ENCODE data around the gene DLG2. TPM values are rescaled to one million over a fixed set of nuclear protein-coding genes. Genes with fewer than 3 reads are reported as not detected.
"Not testable (repeated sequence)": the region's sequence is repeated elsewhere in the genome, so short reads cannot be mapped to it uniquely, and the experiment has no call there.

The DLG2 gene
- total and polyA plus RNA-seq, 11 donors: 2.4 to 13.9 (median 7.1) TPM

- H3K4me3 ChIP-seq: no peak overlapping the region
- TF ChIP-seq CTCF (IDR thresholded peaks at IDR 0.05): no peak
- no peak for TF ChIP-seq POLR2A (IDR thresholded peaks at IDR 0.05)
- no peaks in the 10 kb centered on the region for H3K4me1 ChIP-seq
- H3K9me3 ChIP-seq: peaks cover 0 to 5% (median 0%) of the 10 kb centered on the region in 12 donors
- DNase-seq: no peak
- H3K36me3 ChIP-seq: no peaks in the 10 kb centered on the region
- intact Hi-C loops (cut with DNase I): no loop called here
- H3K27me3 ChIP-seq: no peaks in the 10 kb centered on the region
- H3K27ac ChIP-seq: no peak overlapping the region
- 54 to 65% (median 58%) methylated on average over 4 of the region's 4 CpGs for WGBS, 4 donors
- no peak for ATAC-seq
These were observed 633.8 kb downstream of the DLG2 start for GRCh38 chr11:84993386-84993785.

GRCh38 chr11:84990141-84990540 is 637.0 kb downstream of the DLG2 start:
- intact Hi-C loops (cut with DNase I): no loop called here
- WGBS, 4 donors: 72 to 76% (median 73%) methylated on average over 3 of the region's 3 CpGs
- Histone ChIP-seq H3K27ac (no peak overlapping the region), H3K27me3 (no peaks in the 10 kb centered on the region), H3K36me3 (no peaks in the 10 kb centered on the region), H3K4me3 (no peak overlapping the region), H3K9me3 (peaks cover 0 to 29% (median 0%) of the 10 kb centered on the region in 12 donors), H3K4me1 (no peaks in the 10 kb centered on the region)
- no peak for TF ChIP-seq POLR2A (IDR thresholded peaks at IDR 0.05)
- TF ChIP-seq CTCF (IDR thresholded peaks at IDR 0.05): no peak
- ATAC-seq (no peak), DNase-seq (no peak)

GRCh38 chr11:84987686-84988187 is 639.4 kb downstream of the DLG2 start:
- DNase-seq; H3K4me3 ChIP-seq; intact Hi-C loops (cut with DNase I); ATAC-seq; H3K27me3 ChIP-seq; H3K27ac ChIP-seq; H3K4me1 ChIP-seq; H3K36me3 ChIP-seq: not testable (repeated sequence)
- peaks cover 0 to 42% (median 0%) of the 10 kb centered on the region in 12 donors for H3K9me3 ChIP-seq
- WGBS, 4 donors: 68 to 76% (median 71%) methylated on average over 3 of the region's 3 CpGs

GRCh38 chr11:84981301-84981700 is 645.8 kb downstream of the DLG2 start:
- DNase-seq: no peak
- 74 to 83% (median 80%) methylated on average over 3 of the region's 3 CpGs for WGBS, 4 donors
- intact Hi-C loops (cut with DNase I): no loop called here
- no peaks in the 10 kb centered on the region for H3K36me3 ChIP-seq
- no peak overlapping the region for H3K4me3 ChIP-seq
- no peaks in the 10 kb centered on the region for H3K4me1 ChIP-seq
- H3K9me3 ChIP-seq: peaks cover 0 to 36% (median 0%) of the 10 kb centered on the region in 12 donors
- no peak overlapping the region for H3K27ac ChIP-seq
- no peak for ATAC-seq
- H3K27me3 ChIP-seq: no peaks in the 10 kb centered on the region
- no peak for TF ChIP-seq POLR2A (IDR thresholded peaks at IDR 0.05)
- no peak for TF ChIP-seq CTCF (IDR thresholded peaks at IDR 0.05)

GRCh38 chr11:84969103-84969502 is 658.0 kb downstream of the DLG2 start:
- H3K27me3 ChIP-seq: no peaks in the 10 kb centered on the region
- no peak overlapping the region for H3K27ac ChIP-seq
- H3K36me3 ChIP-seq: no peaks in the 10 kb centered on the region
- no peak overlapping the region for H3K4me3 ChIP-seq
- WGBS, 4 donors: 10 to 30% (median 14%) methylated on average over 2 of the region's 2 CpGs
- H3K4me1 ChIP-seq: peaks cover 0 to 3% (median 0%) of the 10 kb centered on the region in 12 donors
- TF ChIP-seq POLR2A (IDR thresholded peaks at IDR 0.05) (no peak), CTCF (IDR thresholded peaks at IDR 0.05) (no peak)
- intact Hi-C loops (cut with DNase I): no loop called here
- peaks cover 0 to 6% (median 0%) of the 10 kb centered on the region in 12 donors for H3K9me3 ChIP-seq
- peak; percentile 71 to 88 (median 80) for ATAC-seq
- peak in 4 of 5 donors; percentile 16 to 36 (median 29) for DNase-seq
